Lower leg skin (tissue), 3 donors: ENCODE results near the gene AP5Z1.

Experiments
- POLR2A ChIP-seq, 2 donors: fragments of 450-650 bp; IDR thresholded peaks; one replicate each; pipeline ENCODE4 v1.6.1; 2016 to 2017; ENCODE audit warnings: antibody characterized with exemption in 2 of 2, mild to moderate bottlenecking in 1 of 2, moderate library complexity in 1 of 2
- TF ChIP-seq, protein P1 (sequence below), 3 donors: fragments of 450-650 bp; IDR thresholded peaks; one replicate each; pipeline ENCODE4 v1.5.1; 2016; ENCODE audit warnings: antibody characterized with exemption in 3 of 3, mild to moderate bottlenecking in 3 of 3, moderate library complexity in 2 of 3

DNA sequence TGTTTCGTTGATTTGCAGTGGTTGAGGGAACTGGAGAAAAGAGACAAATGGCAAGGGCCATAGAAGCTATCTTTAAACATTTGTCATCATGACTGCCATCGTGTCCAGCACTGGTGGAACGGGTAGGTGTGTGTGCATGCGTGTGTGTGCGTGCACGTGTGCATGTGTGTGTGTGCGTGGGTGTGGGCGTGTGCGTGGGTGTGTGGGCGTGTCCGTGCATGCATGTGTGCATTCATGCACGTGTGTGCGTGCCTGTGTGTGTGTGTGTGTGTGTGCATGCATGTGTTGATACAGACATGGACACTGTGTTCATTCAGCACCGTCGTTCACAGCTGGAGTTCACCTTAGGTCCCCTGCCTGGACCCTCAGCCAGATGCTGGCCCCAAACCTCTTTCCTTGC is 38.1 kb upstream of the AP5Z1 start:
- TF ChIP-seq POLR2A (IDR thresholded peaks at IDR 0.05), result no peak
- TF ChIP-seq, protein P1, sequence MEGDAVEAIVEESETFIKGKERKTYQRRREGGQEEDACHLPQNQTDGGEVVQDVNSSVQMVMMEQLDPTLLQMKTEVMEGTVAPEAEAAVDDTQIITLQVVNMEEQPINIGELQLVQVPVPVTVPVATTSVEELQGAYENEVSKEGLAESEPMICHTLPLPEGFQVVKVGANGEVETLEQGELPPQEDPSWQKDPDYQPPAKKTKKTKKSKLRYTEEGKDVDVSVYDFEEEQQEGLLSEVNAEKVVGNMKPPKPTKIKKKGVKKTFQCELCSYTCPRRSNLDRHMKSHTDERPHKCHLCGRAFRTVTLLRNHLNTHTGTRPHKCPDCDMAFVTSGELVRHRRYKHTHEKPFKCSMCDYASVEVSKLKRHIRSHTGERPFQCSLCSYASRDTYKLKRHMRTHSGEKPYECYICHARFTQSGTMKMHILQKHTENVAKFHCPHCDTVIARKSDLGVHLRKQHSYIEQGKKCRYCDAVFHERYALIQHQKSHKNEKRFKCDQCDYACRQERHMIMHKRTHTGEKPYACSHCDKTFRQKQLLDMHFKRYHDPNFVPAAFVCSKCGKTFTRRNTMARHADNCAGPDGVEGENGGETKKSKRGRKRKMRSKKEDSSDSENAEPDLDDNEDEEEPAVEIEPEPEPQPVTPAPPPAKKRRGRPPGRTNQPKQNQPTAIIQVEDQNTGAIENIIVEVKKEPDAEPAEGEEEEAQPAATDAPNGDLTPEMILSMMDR (IDR thresholded peaks at IDR 0.05), result no peak
